HepG2 (cell line): ENCODE results near the gene CSTF3. TPM values are rescaled to one million over a fixed set of nuclear protein-coding genes. Genes with fewer than 3 reads are reported as not detected.
A peak's percentile ranks its signal among the peaks of the same experiment; 100 is the strongest.

Source experiments
- HOXD1 ChIP-seq: sonication (generic); formaldehyde crosslinking; IDR thresholded peaks from 2 replicates; pipeline ENCODE4 v1.5.0; 2020; ENCODE audit warnings: missing genetic modification reagents
- KLF16 ChIP-seq, 2 experiments: sonication (generic) in 1 of 2; formaldehyde crosslinking in 1 of 2; IDR thresholded peaks; 2 replicates each; pipeline versions ENCODE4 v1.6.1 to v1.8.0; 2016 to 2023; ENCODE audit warnings: missing genetic modification reagents in 2 of 2, missing compliant biosample characterization in 1 of 2
- KMT2A ChIP-seq: sonication (generic); formaldehyde crosslinking; IDR thresholded peaks from 2 replicates; pipeline ENCODE4 v1.4.0; 2020; ENCODE audit warnings: missing genetic modification reagents
- NFE2 ChIP-seq: sonication (generic); formaldehyde crosslinking; IDR thresholded peaks from 2 replicates; pipeline ENCODE4 v1.4.0; 2020; ENCODE audit warnings: missing genetic modification reagents
- PHF21A ChIP-seq: sonication (generic); formaldehyde crosslinking; IDR thresholded peaks from 2 replicates; pipeline ENCODE4 v1.5.0; 2020; ENCODE audit warnings: mild to moderate bottlenecking, missing genetic modification reagents
- STAT5B ChIP-seq: sonication (generic); formaldehyde crosslinking; IDR thresholded peaks from 2 replicates; pipeline ENCODE4 v1.4.0; 2020; ENCODE audit warnings: missing genetic modification reagents
- ZBTB7A ChIP-seq: sonication (generic); formaldehyde crosslinking; IDR thresholded peaks from 2 replicates; pipeline ENCODE4 v1.8.0; 2022; ENCODE audit warnings: mild to moderate bottlenecking, missing genetic modification reagents
- ZHX2 ChIP-seq, 2 experiments: sonication (generic) in 1 of 2; formaldehyde crosslinking in 1 of 2; IDR thresholded peaks; 2 replicates each; pipeline versions ENCODE4 v1.6.1 to v1.9.0; 2014 to 2022; ENCODE audit warnings: antibody characterized with exemption in 1 of 2, borderline replicate concordance in 1 of 2, inconsistent platforms in 1 of 2, low read depth in 1 of 2, missing genetic modification reagents in 1 of 2
- ZNF768 ChIP-seq: sonication (generic); formaldehyde crosslinking; IDR thresholded peaks from 2 replicates; pipeline ENCODE4 v1.4.0; 2020; ENCODE audit warnings: missing genetic modification reagents
- polyA plus RNA-seq, 8 experiments: library from polyadenylated mRNA; depleted of rRNA in 3 of 8; stranded (reverse) in 7 of 8; unstranded in 1 of 8; fragments of >200 nt; fragmentation: Illumina TruSeq in 4 of 8; extraction: Trizol in 4 of 8; gene quantifications; 2 replicates each; pipeline versions ENCODE4 v1.2.1 to v1.2.3, GENCODE V29; 2011 to 2016; ENCODE audit warnings: low read depth in 4 of 8, missing spikeins in 1 of 8, mixed read lengths in 1 of 8; ENCODE audit not compliant: insufficient read depth in 1 of 8
- total RNA-seq, 5 experiments: library from RNA; depleted of rRNA; stranded (reverse); fragments of >200 nt; fragmentation: Illumina TruSeq; extraction: Trizol; gene quantifications; 2 replicates each; pipeline ENCODE4 v1.2.3, GENCODE V29; 2016; ENCODE audit warnings: low read depth in 1 of 5
- TF ChIP-seq, protein P1 (sequence below): sonication (generic); formaldehyde crosslinking; IDR thresholded peaks from 2 replicates; pipeline ENCODE4 v1.5.0; 2020; ENCODE audit warnings: missing genetic modification reagents
- TF ChIP-seq, protein P2 (sequence below): sonication (generic); formaldehyde crosslinking; IDR thresholded peaks from 2 replicates; pipeline ENCODE4 v1.8.0; 2022; ENCODE audit warnings: missing genetic modification reagents, mild to moderate bottlenecking, borderline replicate concordance
- TF ChIP-seq, protein P3 (sequence below): sonication (generic); formaldehyde crosslinking; IDR thresholded peaks from 2 replicates; pipeline ENCODE4 v1.5.1; 2020; ENCODE audit warnings: missing genetic modification reagents, mild to moderate bottlenecking, borderline replicate concordance
- TF ChIP-seq, protein P4 (sequence below): sonication (generic); formaldehyde crosslinking; IDR thresholded peaks from 2 replicates; pipeline ENCODE4 v1.9.0; 2022; ENCODE audit warnings: low read depth, missing genetic modification reagents

CSTF3 gene
- total and polyA plus RNA-seq, 2 of the 13 experiments (the other 11 are each of a cell fraction or from before 2014, with no cell fraction given), result 21.5 to 43.6 TPM

GRCh38 chr11:33039274-33040032 is 121.8 kb downstream of the CSTF3 start, which contains the start of gene TCP11L1 (continued):
- TF ChIP-seq NFE2 (no peak), ZNF768 (CRISPR knock-in tag) (peak; percentile 16; the same call in 1 of the 2 replicates), STAT5B (CRISPR knock-in tag) (no peak), PHF21A (peak; percentile 13; the same call in 1 of the 2 replicates), ZBTB7A (CRISPR knock-in tag) (0 out of 2 replicates have a peak, but pooled peaks have one; percentile 37), KMT2A (CRISPR knock-in tag) (0 out of 2 replicates have a peak, but pooled peaks have one; percentile 15), HOXD1 (CRISPR knock-in tag) (no peak), ZHX2 (IDR thresholded peaks at IDR 0.05; ENCODE audit: low read depth) (peak; percentile 90), ZHX2 (CRISPR knock-in tag; IDR thresholded peaks at IDR 0.05; ENCODE audit: borderline replicate concordance) (no peak; the same call in 1 of the 2 replicates), KLF16 (CRISPR knock-in tag; IDR thresholded peaks at IDR 0.05) (peak in 1 of 2 experiments; percentile 71; a peak in 1 of 4 replicates)
- TF ChIP-seq, protein P1, sequence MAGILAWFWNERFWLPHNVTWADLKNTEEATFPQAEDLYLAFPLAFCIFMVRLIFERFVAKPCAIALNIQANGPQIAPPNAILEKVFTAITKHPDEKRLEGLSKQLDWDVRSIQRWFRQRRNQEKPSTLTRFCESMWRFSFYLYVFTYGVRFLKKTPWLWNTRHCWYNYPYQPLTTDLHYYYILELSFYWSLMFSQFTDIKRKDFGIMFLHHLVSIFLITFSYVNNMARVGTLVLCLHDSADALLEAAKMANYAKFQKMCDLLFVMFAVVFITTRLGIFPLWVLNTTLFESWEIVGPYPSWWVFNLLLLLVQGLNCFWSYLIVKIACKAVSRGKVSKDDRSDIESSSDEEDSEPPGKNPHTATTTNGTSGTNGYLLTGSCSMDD (CRISPR knock-in tag), result no peak
- TF ChIP-seq, protein P2, sequence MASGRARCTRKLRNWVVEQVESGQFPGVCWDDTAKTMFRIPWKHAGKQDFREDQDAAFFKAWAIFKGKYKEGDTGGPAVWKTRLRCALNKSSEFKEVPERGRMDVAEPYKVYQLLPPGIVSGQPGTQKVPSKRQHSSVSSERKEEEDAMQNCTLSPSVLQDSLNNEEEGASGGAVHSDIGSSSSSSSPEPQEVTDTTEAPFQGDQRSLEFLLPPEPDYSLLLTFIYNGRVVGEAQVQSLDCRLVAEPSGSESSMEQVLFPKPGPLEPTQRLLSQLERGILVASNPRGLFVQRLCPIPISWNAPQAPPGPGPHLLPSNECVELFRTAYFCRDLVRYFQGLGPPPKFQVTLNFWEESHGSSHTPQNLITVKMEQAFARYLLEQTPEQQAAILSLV (CRISPR knock-in tag), result peak; percentile 76; the same call in 1 of the 2 replicates
- TF ChIP-seq, protein P3, sequence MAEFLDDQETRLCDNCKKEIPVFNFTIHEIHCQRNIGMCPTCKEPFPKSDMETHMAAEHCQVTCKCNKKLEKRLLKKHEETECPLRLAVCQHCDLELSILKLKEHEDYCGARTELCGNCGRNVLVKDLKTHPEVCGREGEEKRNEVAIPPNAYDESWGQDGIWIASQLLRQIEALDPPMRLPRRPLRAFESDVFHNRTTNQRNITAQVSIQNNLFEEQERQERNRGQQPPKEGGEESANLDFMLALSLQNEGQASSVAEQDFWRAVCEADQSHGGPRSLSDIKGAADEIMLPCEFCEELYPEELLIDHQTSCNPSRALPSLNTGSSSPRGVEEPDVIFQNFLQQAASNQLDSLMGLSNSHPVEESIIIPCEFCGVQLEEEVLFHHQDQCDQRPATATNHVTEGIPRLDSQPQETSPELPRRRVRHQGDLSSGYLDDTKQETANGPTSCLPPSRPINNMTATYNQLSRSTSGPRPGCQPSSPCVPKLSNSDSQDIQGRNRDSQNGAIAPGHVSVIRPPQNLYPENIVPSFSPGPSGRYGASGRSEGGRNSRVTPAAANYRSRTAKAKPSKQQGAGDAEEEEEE (CRISPR knock-in tag), result no peak
- TF ChIP-seq, protein P4, sequence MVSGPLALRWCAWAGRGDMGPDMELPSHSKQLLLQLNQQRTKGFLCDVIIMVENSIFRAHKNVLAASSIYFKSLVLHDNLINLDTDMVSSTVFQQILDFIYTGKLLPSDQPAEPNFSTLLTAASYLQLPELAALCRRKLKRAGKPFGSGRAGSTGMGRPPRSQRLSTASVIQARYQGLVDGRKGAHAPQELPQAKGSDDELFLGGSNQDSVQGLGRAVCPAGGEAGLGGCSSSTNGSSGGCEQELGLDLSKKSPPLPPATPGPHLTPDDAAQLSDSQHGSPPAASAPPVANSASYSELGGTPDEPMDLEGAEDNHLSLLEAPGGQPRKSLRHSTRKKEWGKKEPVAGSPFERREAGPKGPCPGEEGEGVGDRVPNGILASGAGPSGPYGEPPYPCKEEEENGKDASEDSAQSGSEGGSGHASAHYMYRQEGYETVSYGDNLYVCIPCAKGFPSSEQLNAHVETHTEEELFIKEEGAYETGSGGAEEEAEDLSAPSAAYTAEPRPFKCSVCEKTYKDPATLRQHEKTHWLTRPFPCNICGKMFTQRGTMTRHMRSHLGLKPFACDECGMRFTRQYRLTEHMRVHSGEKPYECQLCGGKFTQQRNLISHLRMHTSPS (CRISPR knock-in tag), result no peak
